Keratinocyte (primary cell): ENCODE results near the gene CRYL1.

ENCODE experiments used
- EZH2 ChIP-seq: IDR thresholded peaks from one replicate; pipeline ENCODE4 v1.6.1; 2012; ENCODE audit warnings: inconsistent platforms, mild to moderate bottlenecking, low read length, moderate library complexity
- TF ChIP-seq, protein P1 (sequence below), 3 experiments: IDR thresholded peaks in 1 of 3; conservative IDR thresholded peaks in 1 of 3; optimal IDR thresholded peaks in 1 of 3; 2 replicates in 2 of 3; 3 replicates in 1 of 3; pipeline versions ENCODE3 to v1.5.1; 2011; ENCODE audit warnings: low read length in 3 of 3, mild to moderate bottlenecking in 3 of 3, moderate library complexity in 2 of 3, control low read depth in 1 of 3, inconsistent platforms in 1 of 3; ENCODE audit not compliant: insufficient read depth in 2 of 3; ENCODE audit errors: extremely low read depth in 1 of 3

GRCh38 chr13:20534038-20534608, 8.5 kb upstream of the CRYL1 start:
- TF ChIP-seq, protein P1, sequence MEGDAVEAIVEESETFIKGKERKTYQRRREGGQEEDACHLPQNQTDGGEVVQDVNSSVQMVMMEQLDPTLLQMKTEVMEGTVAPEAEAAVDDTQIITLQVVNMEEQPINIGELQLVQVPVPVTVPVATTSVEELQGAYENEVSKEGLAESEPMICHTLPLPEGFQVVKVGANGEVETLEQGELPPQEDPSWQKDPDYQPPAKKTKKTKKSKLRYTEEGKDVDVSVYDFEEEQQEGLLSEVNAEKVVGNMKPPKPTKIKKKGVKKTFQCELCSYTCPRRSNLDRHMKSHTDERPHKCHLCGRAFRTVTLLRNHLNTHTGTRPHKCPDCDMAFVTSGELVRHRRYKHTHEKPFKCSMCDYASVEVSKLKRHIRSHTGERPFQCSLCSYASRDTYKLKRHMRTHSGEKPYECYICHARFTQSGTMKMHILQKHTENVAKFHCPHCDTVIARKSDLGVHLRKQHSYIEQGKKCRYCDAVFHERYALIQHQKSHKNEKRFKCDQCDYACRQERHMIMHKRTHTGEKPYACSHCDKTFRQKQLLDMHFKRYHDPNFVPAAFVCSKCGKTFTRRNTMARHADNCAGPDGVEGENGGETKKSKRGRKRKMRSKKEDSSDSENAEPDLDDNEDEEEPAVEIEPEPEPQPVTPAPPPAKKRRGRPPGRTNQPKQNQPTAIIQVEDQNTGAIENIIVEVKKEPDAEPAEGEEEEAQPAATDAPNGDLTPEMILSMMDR (optimal IDR thresholded peaks at IDR 0.05 in 1 of 3, IDR thresholded peaks at IDR 0.05 in 1 of 3, conservative IDR thresholded peaks at IDR 0.05 in 1 of 3; ENCODE audit: extremely low read depth in 1 of 3, insufficient read depth in 2 of 3, low read length in 3 of 3): no peak
- TF ChIP-seq EZH2: no peak
